Measurements from ENCODE around the gene GSTT4.
"Not testable (repeated sequence)": the region's sequence is repeated elsewhere in the genome, so short reads cannot be mapped to it uniquely, and the experiment has no call there.

GSTT4 gene

GRCh38 chr22:23997092-23997491 is 8.2 kb downstream of the GSTT4 start:
- no peak for TF ChIP-seq CTCF (IDR thresholded peaks at IDR 0.05; ENCODE audit: low read depth, low read length)
- Histone ChIP-seq H3K27ac (no peak overlapping the region), H3K9me3 (ENCODE audit: severe bottlenecking) (no peaks in the 10 kb centered on the region), H3K36me3 (no peaks in the 10 kb centered on the region), H3K27me3 (ENCODE audit: insufficient read depth, low read depth, severe bottlenecking) (no peaks in the 10 kb centered on the region), H3K4me3 (ENCODE audit: low read depth, low read length) (no peak overlapping the region)
- DNase-seq: no peak

- H3K27me3 ChIP-seq (ENCODE audit: insufficient read depth, low read depth, severe bottlenecking); DNase-seq; H3K27ac ChIP-seq; H3K9me3 ChIP-seq (ENCODE audit: severe bottlenecking); H3K4me3 ChIP-seq (ENCODE audit: low read depth, low read length); H3K36me3 ChIP-seq: not testable (repeated sequence)
These were observed 11.6 kb downstream of the GSTT4 start for GRCh38 chr22:23993581-23994177.

GRCh38 chr22:23993080-23993479 is 12.2 kb downstream of the GSTT4 start:
- not testable (repeated sequence) for H3K4me3 ChIP-seq (ENCODE audit: low read depth, low read length); DNase-seq; H3K36me3 ChIP-seq; H3K9me3 ChIP-seq (ENCODE audit: severe bottlenecking); H3K27ac ChIP-seq; H3K27me3 ChIP-seq (ENCODE audit: insufficient read depth, low read depth, severe bottlenecking)

- not testable (repeated sequence) for DNase-seq; H3K27me3 ChIP-seq (ENCODE audit: insufficient read depth, low read depth, severe bottlenecking); H3K27ac ChIP-seq; H3K36me3 ChIP-seq; H3K9me3 ChIP-seq (ENCODE audit: severe bottlenecking); H3K4me3 ChIP-seq (ENCODE audit: low read depth, low read length)
These were observed 15.5 kb downstream of the GSTT4 start for GRCh38 chr22:23989583-23990244.

- not testable (repeated sequence) for H3K36me3 ChIP-seq; DNase-seq; H3K27ac ChIP-seq; H3K27me3 ChIP-seq (ENCODE audit: insufficient read depth, low read depth, severe bottlenecking); H3K9me3 ChIP-seq (ENCODE audit: severe bottlenecking); H3K4me3 ChIP-seq (ENCODE audit: low read depth, low read length)
These were observed 18.6 kb downstream of the GSTT4 start for GRCh38 chr22:23986538-23987178.

- H3K27ac ChIP-seq; DNase-seq; H3K27me3 ChIP-seq (ENCODE audit: insufficient read depth, low read depth, severe bottlenecking); H3K4me3 ChIP-seq (ENCODE audit: low read depth, low read length); H3K36me3 ChIP-seq; H3K9me3 ChIP-seq (ENCODE audit: severe bottlenecking): not testable (repeated sequence)
These were observed 19.2 kb downstream of the GSTT4 start for GRCh38 chr22:23986089-23986488.

GRCh38 chr22:23984430-23984829 is 20.8 kb downstream of the GSTT4 start:
- H3K9me3 ChIP-seq (ENCODE audit: severe bottlenecking): no peaks in the 10 kb centered on the region
- no peak overlapping the region for H3K4me3 ChIP-seq (ENCODE audit: low read depth, low read length)
- H3K27me3 ChIP-seq (ENCODE audit: insufficient read depth, low read depth, severe bottlenecking): no peaks in the 10 kb centered on the region
- no peak overlapping the region for H3K27ac ChIP-seq
- no peaks in the 10 kb centered on the region for H3K36me3 ChIP-seq
- no peak for TF ChIP-seq CTCF (IDR thresholded peaks at IDR 0.05; ENCODE audit: low read depth, low read length)
- DNase-seq: no peak

- not testable (repeated sequence) for H3K36me3 ChIP-seq; H3K27me3 ChIP-seq (ENCODE audit: insufficient read depth, low read depth, severe bottlenecking); H3K4me3 ChIP-seq (ENCODE audit: low read depth, low read length); H3K9me3 ChIP-seq (ENCODE audit: severe bottlenecking); H3K27ac ChIP-seq; DNase-seq
These were observed 24.7 kb downstream of the GSTT4 start for GRCh38 chr22:23980567-23980966.

- H3K27me3 ChIP-seq (ENCODE audit: insufficient read depth, low read depth, severe bottlenecking); H3K9me3 ChIP-seq (ENCODE audit: severe bottlenecking); H3K36me3 ChIP-seq; DNase-seq; H3K4me3 ChIP-seq (ENCODE audit: low read depth, low read length); H3K27ac ChIP-seq: not testable (repeated sequence)
These were observed 25.6 kb downstream of the GSTT4 start, which contains the start of gene GSTT2 for GRCh38 chr22:23979557-23980240. Gene GSTT2 (plus strand): TSS chr22:23980134.

- H3K27ac ChIP-seq; H3K4me3 ChIP-seq (ENCODE audit: low read depth, low read length); H3K36me3 ChIP-seq; DNase-seq; H3K9me3 ChIP-seq (ENCODE audit: severe bottlenecking); H3K27me3 ChIP-seq (ENCODE audit: insufficient read depth, low read depth, severe bottlenecking): not testable (repeated sequence)
These were observed 27.9 kb downstream of the GSTT4 start for GRCh38 chr22:23977304-23977703.

- H3K9me3 ChIP-seq (ENCODE audit: severe bottlenecking); H3K27ac ChIP-seq; H3K27me3 ChIP-seq (ENCODE audit: insufficient read depth, low read depth, severe bottlenecking); H3K4me3 ChIP-seq (ENCODE audit: low read depth, low read length): not testable (repeated sequence)
- H3K36me3 ChIP-seq: peaks cover 13% of the 10 kb centered on the region
- DNase-seq: peak; percentile 60
These were observed 30.4 kb downstream of the GSTT4 start for GRCh38 chr22:23974836-23975352.

- peaks cover 16% of the 10 kb centered on the region for H3K36me3 ChIP-seq
- not testable (repeated sequence) for H3K9me3 ChIP-seq (ENCODE audit: severe bottlenecking); DNase-seq; H3K4me3 ChIP-seq (ENCODE audit: low read depth, low read length); H3K27ac ChIP-seq; H3K27me3 ChIP-seq (ENCODE audit: insufficient read depth, low read depth, severe bottlenecking)
These were observed 30.9 kb downstream of the GSTT4 start, which contains the start of gene DDT for GRCh38 chr22:23974345-23974744. Gene DDT (minus strand): TSS chr22:23974441. CDS start chr22:23974414, 27 bp downstream.
